NCI-H187 (cell line): ENCODE measurements around the gene IFT88.

Source experiments
- DNase-seq, 2 experiments: peaks; one replicate each; lab custom pipeline; 2025; lab: John Stamatoyannopoulos, UW

IFT88 gene

GRCh38 chr13:20715330-20715712 lies 148.4 kb downstream of the IFT88 start:
- DNase-seq: no peak

GRCh38 chr13:20716951-20717350 lies 150.0 kb downstream of the IFT88 start:
- DNase-seq: no peak

GRCh38 chr13:20717581-20718542 lies 150.9 kb downstream of the IFT88 start:
- DNase-seq: no peak

GRCh38 chr13:20718958-20719566 lies 152.1 kb downstream of the IFT88 start:
- no peak for DNase-seq

GRCh38 chr13:20719783-20720182 lies 152.8 kb downstream of the IFT88 start:
- DNase-seq: no peak

- no peak for DNase-seq
These were observed 153.5 kb downstream of the IFT88 start for GRCh38 chr13:20720499-20720898.

GRCh38 chr13:20721058-20721453 lies 154.1 kb downstream of the IFT88 start:
- no peak for DNase-seq

- DNase-seq: no peak
These were observed 154.7 kb downstream of the IFT88 start for GRCh38 chr13:20721454-20722357.

GRCh38 chr13:20727856-20728255 lies 160.9 kb downstream of the IFT88 start:
- DNase-seq: no peak

- DNase-seq: no peak
These were observed 161.8 kb downstream of the IFT88 start for GRCh38 chr13:20728579-20729311.

- no peak for DNase-seq
These were observed 163.0 kb downstream of the IFT88 start for GRCh38 chr13:20729633-20730585.

GRCh38 chr13:20738616-20739015 lies 171.7 kb downstream of the IFT88 start:
- no peak for DNase-seq

- no peak for DNase-seq
These were observed 173.1 kb downstream of the IFT88 start for GRCh38 chr13:20740021-20740420.
